A549 (cell line): ENCODE data around the gene ATP13A4.

Experiments used
- CEBPB ChIP-seq, 2 experiments: fragments of >200 bp in 1 of 2; sonication (Bioruptor Twin) in 1 of 2; formaldehyde crosslinking in 1 of 2; IDR thresholded peaks; 2 replicates each; pipeline ENCODE4 v1.6.1; 2012 to 2016
- CTCF ChIP-seq: fragments of >200 bp; sonication (Bioruptor Twin); formaldehyde crosslinking; IDR thresholded peaks from 3 replicates; pipeline ENCODE4 v1.5.1; 2016
- EHMT2 ChIP-seq: fragments of 200-600 bp; sonication (generic); IDR thresholded peaks from 2 replicates; pipeline ENCODE4 v1.6.1; 2016; ENCODE audit warnings: antibody characterized with exemption, low read depth, mild to moderate bottlenecking, moderate library complexity
- EP300 ChIP-seq, 2 experiments: fragments of >200 bp; sonication (Bioruptor Twin); formaldehyde crosslinking; IDR thresholded peaks; 2 replicates in 1 of 2; 3 replicates in 1 of 2; pipeline ENCODE4 v1.6.1; 2016 to 2017
- ESRRA ChIP-seq: fragments of 150-350 bp; IDR thresholded peaks from 2 replicates; pipeline ENCODE4 v1.6.1; 2014; ENCODE audit warnings: mild to moderate bottlenecking, low read length, borderline replicate concordance
- MAX ChIP-seq: IDR thresholded peaks from 2 replicates; pipeline ENCODE4 v1.6.1; 2012
- MYC ChIP-seq: IDR thresholded peaks from 2 replicates; pipeline ENCODE4 v1.6.1; 2012; ENCODE audit warnings: mild to moderate bottlenecking, inconsistent platforms, low read length, improper control_type of control experiment, borderline replicate concordance
- PBX3 ChIP-seq: IDR thresholded peaks from 2 replicates; pipeline ENCODE4 v1.6.1; 2012
- POLR2A ChIP-seq: IDR thresholded peaks from 2 replicates; pipeline ENCODE4 v1.6.1; 2012; ENCODE audit warnings: mild to moderate bottlenecking, low read length
- RAD21 ChIP-seq, 2 experiments: fragments of >200 bp in 1 of 2; sonication (Bioruptor Twin) in 1 of 2; formaldehyde crosslinking in 1 of 2; IDR thresholded peaks in 1 of 2; conservative IDR thresholded peaks in 1 of 2; 2 replicates in 1 of 2; 3 replicates in 1 of 2; pipeline ENCODE4 v1.6.1; 2012 to 2018; ENCODE audit warnings: inconsistent platforms in 1 of 2
- RCOR1 ChIP-seq: fragments of 150-350 bp; IDR thresholded peaks from 2 replicates; pipeline ENCODE4 v1.6.1; 2014; ENCODE audit warnings: antibody characterized with exemption, low read length, low read depth
- SMC3 ChIP-seq: fragments of >200 bp; sonication (Bioruptor Twin); formaldehyde crosslinking; IDR thresholded peaks from 3 replicates; pipeline ENCODE4 v1.6.1; 2018; ENCODE audit warnings: inconsistent platforms
- SREBF2 ChIP-seq: fragments of 450-650 bp; IDR thresholded peaks from 2 replicates; pipeline ENCODE4 v1.6.1; 2014; ENCODE audit warnings: mild to moderate bottlenecking, moderate library complexity
- ZC3H11A ChIP-seq: fragments of 450-650 bp; IDR thresholded peaks from 2 replicates; pipeline ENCODE4 v1.6.1; 2014; ENCODE audit warnings: antibody characterized with exemption, mild to moderate bottlenecking

- TF ChIP-seq CTCF = no peak
- TF ChIP-seq POLR2A = no peak
- no peak for TF ChIP-seq PBX3
- TF ChIP-seq CEBPB (IDR thresholded peaks at IDR 0.05) = no peak
- TF ChIP-seq SMC3 = no peak
- no peak for TF ChIP-seq MYC
- TF ChIP-seq EHMT2 = no peak
- no peak for TF ChIP-seq ZC3H11A
- no peak for TF ChIP-seq RCOR1
- no peak for TF ChIP-seq EP300 (IDR thresholded peaks at IDR 0.05)
- no peak for TF ChIP-seq RAD21 (conservative IDR thresholded peaks at IDR 0.05 in 1 of 2, IDR thresholded peaks at IDR 0.05 in 1 of 2)
- no peak for TF ChIP-seq MAX
- TF ChIP-seq SREBF2 = no peak
- no peak for TF ChIP-seq ESRRA
These were observed 167.1 kb downstream of the ATP13A4 start for GRCh38 chr3:193387596-193387995.
